Body of pancreas (tissue), 4 donors: ENCODE measurements around the gene ERC2. TPM values are rescaled to one million over a fixed set of nuclear protein-coding genes. Genes with fewer than 3 reads are reported as not detected.

Source experiments
- ATAC-seq: fragments of 150-250 bp; one replicate; pipeline ENCODE4 v1.9.1; 2016
- DNase-seq, 4 donors: peaks; one replicate each; pipeline ENCODE4 v3.0.0-alpha.2; 2019
- H3K27ac ChIP-seq, 4 donors: fragments of 200-600 bp; sonication (generic); 1 replicate in 3 of 4; 2 replicates in 1 of 4; pipeline versions ENCODE4 v1.5.1 to v1.6.1; 2016 to 2019; ENCODE audit warnings: mild to moderate bottlenecking in 1 of 4, mixed read lengths in 1 of 4, moderate library complexity in 1 of 4
- H3K27me3 ChIP-seq, 2 donors: fragments of 200-600 bp; sonication (generic); one replicate each; pipeline ENCODE4 v1.6.0; 2016; ENCODE audit warnings: mild to moderate bottlenecking in 1 of 2
- H3K36me3 ChIP-seq, 2 donors: fragments of 200-600 bp; sonication (generic); replicated peaks in 1 of 2; 2 replicates each; pipeline ENCODE4 v1.5.1; 2016; ENCODE audit warnings: low read depth in 2 of 2; ENCODE audit not compliant: insufficient read depth in 1 of 2
- H3K4me1 ChIP-seq: fragments of 200-600 bp; sonication (generic); one replicate; pipeline ENCODE4 v1.6.0; 2016
- H3K4me3 ChIP-seq, 2 donors: fragments of 200-600 bp; sonication (generic); 1 replicate in 1 of 2; 2 replicates in 1 of 2; pipeline ENCODE4 v1.5.1; 2016 to 2019
- H3K9me3 ChIP-seq, 3 donors: fragments of 200-600 bp; sonication (generic); 1 replicate in 2 of 3; 2 replicates in 1 of 3; pipeline ENCODE4 v1.5.1; 2016
- POLR2A ChIP-seq, 3 donors: fragments of 450-650 bp; IDR thresholded peaks; one replicate each; pipeline ENCODE4 v1.6.1; 2016; ENCODE audit warnings: antibody characterized with exemption in 3 of 3, mild to moderate bottlenecking in 2 of 3
- WGBS, 2 donors: methylation state at CpG; one replicate each; pipeline ENCODE4 v1.1.5; 2017; 5-methylcytosine and 5-hydroxymethylcytosine counted together
- intact Hi-C: fragments of 100-400 bp; cut with DNase I; formaldehyde crosslinking; loops from one replicate; pipeline ENCODE4 v1.15.1; 2023
- total RNA-seq, 2 donors: library from RNA; depleted of rRNA; stranded (reverse); fragments of >200 nt; gene quantifications; one replicate each; pipeline ENCODE4 v1.1.0, GENCODE V29; 2016
- TF ChIP-seq, protein P1 (sequence below), 7 experiments: fragments of 450-650 bp in 4 of 7; fragments of 200-600 bp in 3 of 7; sonication (generic) in 3 of 7; IDR thresholded peaks; one replicate each; pipeline ENCODE4 v1.5.1; 2016 to 2019; ENCODE audit warnings: antibody characterized with exemption in 7 of 7

Gene ERC2
- total RNA-seq, 2 donors from 2014 or later = 4.0 to 4.7 TPM

DNA sequence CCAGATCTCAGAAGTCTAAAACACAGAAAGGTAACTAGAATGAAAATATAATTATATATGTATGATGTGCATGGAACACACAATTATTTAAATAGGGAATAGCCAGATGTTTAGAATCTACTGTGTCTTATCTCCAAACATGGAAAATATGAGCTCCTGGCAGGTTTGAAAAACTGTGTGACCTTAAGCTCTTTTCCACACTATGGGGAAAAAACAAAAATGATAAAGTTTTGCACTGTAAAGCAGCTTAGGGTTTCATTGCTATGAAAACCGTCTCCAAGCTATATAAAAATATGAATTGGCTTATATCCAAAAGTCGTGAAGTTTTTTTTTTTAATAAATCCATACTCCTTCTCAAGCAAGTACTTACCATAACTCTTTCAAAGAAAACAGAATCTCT lies 159.8 kb downstream of the ERC2 start:
- no peak for TF ChIP-seq POLR2A (IDR thresholded peaks at IDR 0.05)
- TF ChIP-seq, protein P1, sequence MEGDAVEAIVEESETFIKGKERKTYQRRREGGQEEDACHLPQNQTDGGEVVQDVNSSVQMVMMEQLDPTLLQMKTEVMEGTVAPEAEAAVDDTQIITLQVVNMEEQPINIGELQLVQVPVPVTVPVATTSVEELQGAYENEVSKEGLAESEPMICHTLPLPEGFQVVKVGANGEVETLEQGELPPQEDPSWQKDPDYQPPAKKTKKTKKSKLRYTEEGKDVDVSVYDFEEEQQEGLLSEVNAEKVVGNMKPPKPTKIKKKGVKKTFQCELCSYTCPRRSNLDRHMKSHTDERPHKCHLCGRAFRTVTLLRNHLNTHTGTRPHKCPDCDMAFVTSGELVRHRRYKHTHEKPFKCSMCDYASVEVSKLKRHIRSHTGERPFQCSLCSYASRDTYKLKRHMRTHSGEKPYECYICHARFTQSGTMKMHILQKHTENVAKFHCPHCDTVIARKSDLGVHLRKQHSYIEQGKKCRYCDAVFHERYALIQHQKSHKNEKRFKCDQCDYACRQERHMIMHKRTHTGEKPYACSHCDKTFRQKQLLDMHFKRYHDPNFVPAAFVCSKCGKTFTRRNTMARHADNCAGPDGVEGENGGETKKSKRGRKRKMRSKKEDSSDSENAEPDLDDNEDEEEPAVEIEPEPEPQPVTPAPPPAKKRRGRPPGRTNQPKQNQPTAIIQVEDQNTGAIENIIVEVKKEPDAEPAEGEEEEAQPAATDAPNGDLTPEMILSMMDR (IDR thresholded peaks at IDR 0.05) = no peak
- H3K9me3 ChIP-seq = no peaks in the 10 kb centered on the region
- 36 to 40% methylated on average over 2 of the region's 2 CpGs for WGBS, 2 donors
- H3K4me3 ChIP-seq = no peak overlapping the region
- H3K36me3 ChIP-seq = no peaks in the 10 kb centered on the region
- H3K4me1 ChIP-seq = no peaks in the 10 kb centered on the region
- intact Hi-C loops = no loop called here
- ATAC-seq = no peak
- no peaks in the 10 kb centered on the region for H3K27me3 ChIP-seq
- no peak for DNase-seq
- H3K27ac ChIP-seq = no peak overlapping the region

DNA sequence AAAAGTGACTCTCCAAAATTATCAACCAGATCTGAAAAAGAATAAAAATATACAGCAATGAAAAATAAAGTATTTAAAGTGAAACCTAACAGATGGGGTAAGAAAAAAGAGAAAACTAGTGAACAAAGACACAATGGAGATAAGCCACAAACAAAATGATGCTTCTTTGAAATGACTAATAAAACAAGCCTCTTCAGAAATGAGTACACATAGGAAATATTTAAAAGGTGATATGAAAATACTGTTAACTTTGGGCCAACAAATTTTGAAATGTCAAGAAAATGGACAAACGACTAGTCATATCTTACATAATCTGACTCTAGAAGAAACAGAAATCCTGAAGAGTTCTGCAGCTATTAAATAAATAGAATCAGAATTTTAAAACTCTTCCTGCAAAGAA lies 164.2 kb downstream of the ERC2 start:
- H3K27me3 ChIP-seq = no peaks in the 10 kb centered on the region
- ATAC-seq (no peak), DNase-seq (no peak)
- H3K27ac ChIP-seq = no peak overlapping the region
- intact Hi-C loops = no loop called here
- whole genome bisulfite sequencing, 2 donors = 61 to 71% methylated on average over 1 of the region's 1 CpG
- H3K9me3 ChIP-seq = no peaks in the 10 kb centered on the region
- H3K4me3 ChIP-seq = no peak overlapping the region
- H3K4me1 ChIP-seq = no peaks in the 10 kb centered on the region
- H3K36me3 ChIP-seq = no peaks in the 10 kb centered on the region
- no peak for TF ChIP-seq POLR2A (IDR thresholded peaks at IDR 0.05)
- TF ChIP-seq, protein P1 (IDR thresholded peaks at IDR 0.05) = no peak

DNA sequence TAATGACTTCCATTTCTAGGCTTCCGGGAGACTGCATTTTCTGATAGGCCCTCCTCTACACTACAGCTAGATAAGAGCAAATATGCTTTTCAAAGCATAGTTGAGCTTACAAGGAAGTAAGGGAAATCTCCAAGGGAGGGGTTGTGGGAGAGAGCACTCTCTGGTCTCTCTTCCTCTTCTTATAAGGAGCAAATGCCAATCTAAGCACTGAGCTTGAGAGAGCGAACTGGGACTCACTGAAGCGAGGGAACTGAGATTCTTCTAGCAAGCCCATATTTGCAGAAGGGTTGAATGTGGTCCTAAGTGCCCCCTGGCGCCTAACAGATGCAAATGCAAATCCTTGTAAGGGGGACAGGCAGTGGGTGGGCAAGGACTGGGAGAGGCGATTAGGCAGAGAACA lies 164.8 kb downstream of the ERC2 start:
- no peaks in the 10 kb centered on the region for H3K36me3 ChIP-seq
- intact Hi-C loops = no loop called here
- H3K4me1 ChIP-seq = no peaks in the 10 kb centered on the region
- TF ChIP-seq, protein P1 (IDR thresholded peaks at IDR 0.05) = peak in 1 of 7 experiments; percentile 12
- no peak for TF ChIP-seq POLR2A (IDR thresholded peaks at IDR 0.05)
- no peaks in the 10 kb centered on the region for H3K27me3 ChIP-seq
- no peaks in the 10 kb centered on the region for H3K9me3 ChIP-seq
- no peak overlapping the region for H3K27ac ChIP-seq
- no peak for ATAC-seq
- H3K4me3 ChIP-seq = no peak overlapping the region
- 53 to 55% methylated on average over 5 of the region's 5 CpGs for WGBS, 2 donors
- DNase-seq = no peak

DNA sequence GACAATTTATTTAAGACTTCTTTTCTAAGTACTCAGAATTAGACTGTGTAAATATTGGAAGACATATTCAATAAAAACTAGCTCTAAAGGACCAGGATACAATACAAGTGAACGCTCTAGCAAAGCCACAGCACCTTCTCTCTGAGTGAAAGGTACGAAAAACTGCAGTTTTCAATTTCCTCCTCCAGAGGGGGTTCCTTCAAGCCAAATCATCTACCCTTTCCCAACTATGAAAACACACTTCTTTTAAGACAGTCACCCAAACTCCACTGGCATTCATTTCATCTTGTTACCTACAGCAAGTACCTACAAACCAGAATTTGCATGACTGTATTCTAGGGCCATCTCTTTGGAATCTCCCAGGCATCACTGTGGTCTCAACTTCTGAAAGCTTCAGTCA lies 165.8 kb downstream of the ERC2 start:
- Histone ChIP-seq H3K4me3 (no peak overlapping the region), H3K36me3 (no peaks in the 10 kb centered on the region), H3K9me3 (no peaks in the 10 kb centered on the region), H3K27ac (no peak overlapping the region), H3K27me3 (no peaks in the 10 kb centered on the region), H3K4me1 (no peaks in the 10 kb centered on the region)
- WGBS, 2 donors = 72 to 88% methylated on average over 2 of the region's 2 CpGs
- intact Hi-C loops = no loop called here
- ATAC-seq = no peak
- DNase-seq = no peak
- no peak for TF ChIP-seq POLR2A (IDR thresholded peaks at IDR 0.05)
- TF ChIP-seq, protein P1 (IDR thresholded peaks at IDR 0.05) = peak in 2 of 7 experiments; percentile 3 to 4

DNA sequence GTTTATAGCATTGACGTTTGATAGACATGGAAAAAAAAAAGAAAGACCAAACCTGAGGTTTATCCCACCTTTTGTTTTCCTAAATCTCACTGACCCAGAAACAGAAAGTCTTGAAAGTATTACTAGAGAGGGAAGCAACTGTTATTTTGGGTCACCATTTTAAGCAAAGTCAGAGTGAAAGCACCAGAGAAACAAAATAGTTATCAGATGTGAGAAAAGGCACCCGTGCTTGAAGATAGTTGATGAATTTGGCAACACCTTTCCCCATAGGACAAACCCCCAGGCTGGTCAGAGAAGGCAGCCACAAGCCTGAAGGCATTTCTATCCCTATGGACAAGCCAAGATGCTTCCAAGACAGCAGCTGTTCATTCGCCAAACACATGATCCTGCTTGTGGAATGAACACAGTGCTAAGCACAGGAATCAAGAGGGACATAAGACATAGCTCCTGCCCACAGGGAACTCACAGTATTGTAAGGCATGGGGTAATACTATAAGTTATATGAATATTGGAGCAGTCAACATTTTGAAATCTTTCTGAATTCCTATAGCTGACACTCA lies 170.9 kb downstream of the ERC2 start:
- WGBS, 2 donors = 71 to 74% methylated on average over 3 of the region's 3 CpGs
- no peaks in the 10 kb centered on the region for H3K9me3 ChIP-seq
- no peaks in the 10 kb centered on the region for H3K27me3 ChIP-seq
- H3K36me3 ChIP-seq = no peaks in the 10 kb centered on the region
- intact Hi-C loops = no loop called here
- H3K4me3 ChIP-seq = no peak overlapping the region
- no peak for ATAC-seq
- TF ChIP-seq POLR2A (IDR thresholded peaks at IDR 0.05) = no peak
- TF ChIP-seq, protein P1 (IDR thresholded peaks at IDR 0.05) = no peak
- no peak for DNase-seq
- no peaks in the 10 kb centered on the region for H3K4me1 ChIP-seq
- H3K27ac ChIP-seq = no peak overlapping the region
